Measurements from ENCODE around the gene AJUBA.

AJUBA gene

DNA sequence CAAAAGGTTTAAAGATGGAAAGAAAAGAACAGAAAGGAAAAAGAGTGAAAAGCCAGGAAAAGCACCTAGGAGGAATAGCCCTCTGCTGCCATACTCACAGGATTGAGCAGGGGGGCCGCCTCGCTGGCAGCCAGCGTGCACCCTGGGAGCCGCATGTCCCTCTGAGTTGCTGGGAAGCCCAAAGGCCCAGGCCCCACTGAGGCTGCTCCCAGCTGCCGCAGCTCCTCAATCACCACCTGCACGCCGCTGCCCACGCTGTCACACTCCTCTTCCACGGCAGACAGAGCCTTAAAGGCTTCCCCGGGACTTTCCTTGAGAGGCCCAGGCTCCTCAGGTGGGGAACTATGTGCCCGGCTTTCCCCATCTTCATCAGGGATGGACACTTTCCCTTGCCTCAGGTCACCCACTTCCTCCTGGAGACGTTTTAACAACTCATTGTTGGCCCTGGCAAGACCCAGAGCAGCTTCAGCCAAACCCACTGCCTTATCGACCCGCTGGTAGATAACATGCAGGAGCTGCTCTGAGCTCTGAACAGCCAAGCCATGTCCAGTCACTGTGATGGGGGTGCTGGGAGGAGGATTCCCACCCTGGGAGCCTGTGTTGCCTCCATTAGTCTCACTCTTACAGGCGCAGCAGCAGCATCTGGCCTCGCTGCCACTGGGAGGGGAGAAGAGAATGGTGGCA lies 16.1 kb upstream of the AJUBA start:
- Mint-ChIP-seq H3K27me3 (no peaks in the 10 kb centered on the region), H3K27ac (no peak overlapping the region), H3K4me1 (ENCODE audit: low read depth in 2 of 2) (no peaks in the 10 kb centered on the region), H3K9me3 (no peaks in the 10 kb centered on the region), H3K4me3 (no peak overlapping the region), H3K36me3 (ENCODE audit: insufficient read depth) (no peaks in the 10 kb centered on the region)
- ATAC-seq (replicated peaks) (no peak), DNase-seq (no peak)

DNA sequence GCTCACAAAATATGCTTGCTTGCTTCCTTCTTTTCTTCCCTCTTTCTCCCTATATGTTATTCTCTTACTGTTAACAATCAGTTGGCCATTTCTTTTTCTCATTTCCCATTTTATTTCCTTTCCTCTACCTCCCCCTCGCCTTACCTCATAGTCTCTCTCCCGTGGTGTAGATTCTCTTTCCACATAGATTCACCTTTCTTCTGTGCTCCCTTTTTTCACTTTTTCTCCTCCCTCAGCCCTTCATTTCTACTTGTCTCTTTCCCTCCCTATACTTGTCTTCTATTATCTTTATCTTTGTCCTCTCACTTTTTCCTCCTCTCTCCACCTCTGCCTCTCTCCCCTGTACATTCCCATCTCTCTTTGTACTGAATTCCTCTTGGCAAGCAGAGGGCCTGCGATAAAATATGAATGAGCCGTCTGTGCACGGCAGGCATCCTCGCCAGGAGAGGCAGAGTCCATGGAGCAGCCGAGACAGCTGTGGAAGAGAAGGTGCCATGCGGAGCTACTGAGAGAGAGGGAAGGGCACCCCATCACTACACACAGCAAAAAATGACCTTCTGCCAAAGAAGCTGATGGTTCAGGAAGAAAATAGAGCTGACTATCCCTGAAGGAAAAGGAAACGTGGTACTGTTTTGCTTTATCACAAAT lies 15.4 kb upstream of the AJUBA start:
- no peaks in the 10 kb centered on the region for H3K9me3 Mint-ChIP-seq
- no peak for ATAC-seq (replicated peaks)
- DNase-seq, result no peak
- H3K27me3 Mint-ChIP-seq, result no peaks in the 10 kb centered on the region
- H3K4me1 Mint-ChIP-seq (ENCODE audit: low read depth in 2 of 2), result no peaks in the 10 kb centered on the region
- H3K27ac Mint-ChIP-seq, result no peak overlapping the region
- no peak overlapping the region for H3K4me3 Mint-ChIP-seq
- H3K36me3 Mint-ChIP-seq (ENCODE audit: insufficient read depth), result no peaks in the 10 kb centered on the region

DNA sequence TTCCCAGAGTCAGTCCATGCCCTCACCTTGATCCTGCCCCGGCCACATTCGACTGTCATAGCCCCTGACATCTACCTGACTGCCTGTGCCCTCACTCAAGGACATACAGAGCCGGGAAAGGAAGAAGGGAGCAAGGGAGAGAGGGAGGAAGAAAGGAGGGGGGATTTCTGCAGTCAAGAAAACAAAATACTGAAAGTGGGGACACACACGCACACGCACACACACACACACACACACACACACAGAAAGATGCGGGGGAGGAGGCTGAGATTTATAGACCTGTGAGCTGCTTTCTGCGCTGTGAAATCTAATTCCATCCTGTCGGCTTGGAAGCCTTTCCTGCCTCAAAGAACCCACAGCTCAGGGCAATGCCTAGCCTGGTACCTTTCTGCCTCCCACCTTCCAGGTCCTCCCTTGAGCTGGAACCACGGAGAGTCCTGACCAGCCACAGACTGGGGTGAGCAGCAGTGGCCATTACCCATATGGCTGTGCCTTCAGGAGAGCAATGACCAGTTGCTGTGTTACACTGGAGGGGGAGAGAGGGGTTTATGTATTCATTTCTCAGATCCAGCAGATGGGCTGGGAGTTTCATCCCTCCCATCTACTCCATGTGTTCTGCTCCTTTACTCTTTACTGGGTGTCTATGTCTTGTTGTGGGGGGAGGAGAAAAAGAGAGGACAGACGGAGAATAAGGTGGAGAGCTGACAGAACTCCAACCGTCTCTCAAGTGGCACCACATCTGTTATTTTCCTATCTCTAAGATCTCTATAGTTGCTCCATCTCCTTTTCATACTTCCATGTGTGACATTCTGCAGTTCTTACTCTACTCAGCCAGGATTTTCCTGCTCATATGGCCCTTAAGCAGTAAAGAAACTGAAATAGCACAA lies 14.7 kb upstream of the AJUBA start:
- no peaks in the 10 kb centered on the region for H3K9me3 Mint-ChIP-seq
- no peak overlapping the region for H3K4me3 Mint-ChIP-seq
- no peak for ATAC-seq (replicated peaks)
- H3K36me3 Mint-ChIP-seq (ENCODE audit: insufficient read depth), result no peaks in the 10 kb centered on the region
- no peak for DNase-seq
- no peak overlapping the region for H3K27ac Mint-ChIP-seq
- no peaks in the 10 kb centered on the region for H3K27me3 Mint-ChIP-seq
- H3K4me1 Mint-ChIP-seq (ENCODE audit: low read depth in 2 of 2), result no peaks in the 10 kb centered on the region

DNA sequence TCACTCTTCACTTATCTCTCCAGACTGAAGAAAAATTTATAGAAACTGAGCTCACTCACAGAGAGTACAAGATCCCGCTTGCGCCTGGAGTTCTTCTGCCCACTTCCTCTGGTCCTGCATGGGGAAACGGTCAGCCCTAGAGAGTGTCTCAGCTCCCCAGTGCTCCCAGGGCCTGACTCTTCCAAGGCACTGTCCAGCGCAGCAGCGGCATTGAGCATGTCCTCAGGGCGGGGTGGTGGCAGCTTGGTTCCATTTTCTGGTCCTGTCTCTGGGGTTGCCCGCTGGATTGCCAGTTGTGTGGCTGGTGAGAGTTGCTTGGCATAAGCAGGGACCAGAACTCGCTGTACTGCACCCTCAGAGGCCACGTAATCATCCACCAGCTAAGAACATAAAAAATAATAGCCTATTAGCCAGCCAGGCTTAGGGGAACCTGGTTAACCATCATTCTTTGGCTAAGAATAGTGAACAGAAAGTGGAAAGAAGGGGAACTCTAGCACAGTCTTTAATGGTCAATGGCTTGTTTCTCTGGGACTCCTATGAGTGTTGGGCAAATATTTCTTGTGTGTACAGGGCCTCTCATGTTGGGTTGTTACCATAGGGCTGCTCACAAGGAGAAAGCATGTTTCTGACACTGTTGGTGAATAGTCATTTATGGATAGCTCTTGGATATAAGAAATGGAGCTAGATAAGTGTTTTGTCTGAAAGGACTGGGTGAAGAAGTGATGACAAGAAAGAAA lies 13.7 kb upstream of the AJUBA start:
- Mint-ChIP-seq H3K27ac (no peak overlapping the region), H3K9me3 (no peaks in the 10 kb centered on the region), H3K36me3 (ENCODE audit: insufficient read depth) (no peaks in the 10 kb centered on the region), H3K4me1 (ENCODE audit: low read depth in 2 of 2) (no peaks in the 10 kb centered on the region), H3K4me3 (no peak overlapping the region), H3K27me3 (no peaks in the 10 kb centered on the region)
- DNase-seq (no peak), ATAC-seq (replicated peaks) (no peak)

DNA sequence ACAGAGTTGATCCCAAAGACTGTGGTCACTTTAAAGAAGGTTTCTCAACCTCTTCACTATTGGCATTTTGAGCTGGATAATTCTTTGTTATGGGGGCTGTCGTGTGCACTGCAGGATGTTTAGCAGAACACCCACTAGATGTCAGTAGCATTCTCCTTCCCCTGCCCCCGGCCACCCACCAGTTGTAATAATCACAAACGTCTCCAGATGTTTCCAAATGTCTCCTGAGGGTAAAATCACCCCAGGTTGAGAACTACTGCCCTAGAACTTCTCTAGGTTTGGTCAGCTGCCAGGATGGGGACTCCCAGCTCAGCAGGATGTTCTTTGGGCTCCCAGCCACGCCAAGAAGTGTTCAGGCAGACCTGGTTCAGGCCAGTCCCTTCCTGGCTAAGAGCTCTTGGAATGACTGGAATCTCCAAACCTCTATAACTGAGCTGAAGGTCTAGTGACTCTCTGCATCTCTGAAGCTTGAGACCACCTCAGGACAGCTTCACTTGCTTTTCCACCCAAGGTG lies 12.5 kb upstream of the AJUBA start:
- ATAC-seq (replicated peaks), result peak; percentile 56

DNA sequence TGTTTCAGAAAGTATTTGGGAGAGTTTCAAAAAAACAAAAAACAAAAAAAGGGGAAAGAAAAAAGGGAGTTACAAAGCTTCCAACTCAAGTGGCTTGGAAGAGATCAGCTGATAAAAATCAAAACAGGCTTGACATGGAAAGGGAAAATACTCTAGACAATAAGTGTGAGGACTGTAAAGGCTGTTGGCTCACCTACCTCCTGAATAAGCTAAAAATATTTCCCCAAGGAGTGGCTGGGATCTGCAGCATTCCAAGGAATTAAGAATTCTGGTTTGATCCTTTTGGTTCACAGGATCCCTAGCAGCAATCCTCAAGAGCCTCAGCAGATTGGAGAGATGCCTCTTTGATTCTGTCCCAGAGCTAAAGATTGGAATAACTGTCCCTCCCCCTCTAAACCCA lies 11.2 kb upstream of the AJUBA start:
- H3K4me1 Mint-ChIP-seq (ENCODE audit: low read depth in 2 of 2), result no peaks in the 10 kb centered on the region
- ATAC-seq (replicated peaks), result no peak
- H3K36me3 Mint-ChIP-seq (ENCODE audit: insufficient read depth), result peaks cover 3% of the 10 kb centered on the region
- no peak overlapping the region for H3K27ac Mint-ChIP-seq
- no peaks in the 10 kb centered on the region for H3K27me3 Mint-ChIP-seq
- H3K4me3 Mint-ChIP-seq, result no peak overlapping the region
- no peak for DNase-seq
- H3K9me3 Mint-ChIP-seq, result no peaks in the 10 kb centered on the region

More for the DNA sequence above, 12.5 kb upstream of the AJUBA start:
- Mint-ChIP-seq H3K36me3 (ENCODE audit: insufficient read depth) (peaks cover 3% of the 10 kb centered on the region), H3K27ac (no peak overlapping the region), H3K4me1 (ENCODE audit: low read depth in 2 of 2) (no peaks in the 10 kb centered on the region), H3K4me3 (no peak overlapping the region), H3K27me3 (no peaks in the 10 kb centered on the region), H3K9me3 (no peaks in the 10 kb centered on the region)
- peak in 1 of 3 experiments; percentile 22 for DNase-seq

DNA sequence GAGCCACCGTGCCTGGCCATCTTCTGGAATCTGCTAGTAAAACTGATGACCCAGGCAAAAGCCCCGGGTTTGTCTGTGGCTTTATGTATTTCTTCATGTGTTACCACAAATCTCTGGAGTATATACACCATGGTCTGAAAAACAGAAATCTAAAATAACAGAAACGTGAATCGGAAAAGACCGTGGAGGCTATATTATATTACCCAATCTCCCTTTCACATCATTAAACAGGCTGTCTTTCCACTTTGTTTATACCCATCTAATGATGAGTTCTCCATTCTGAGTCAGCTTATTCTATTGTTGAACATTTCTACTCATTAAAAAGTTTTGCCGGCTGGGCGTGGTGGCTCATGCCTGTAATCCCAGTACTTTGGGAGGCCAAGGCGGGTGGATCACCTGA lies 9.5 kb upstream of the AJUBA start:
- H3K27ac Mint-ChIP-seq, result no peak overlapping the region
- peaks cover 6% of the 10 kb centered on the region for H3K36me3 Mint-ChIP-seq (ENCODE audit: insufficient read depth)
- DNase-seq (no peak), ATAC-seq (replicated peaks) (no peak)
- no peaks in the 10 kb centered on the region for H3K27me3 Mint-ChIP-seq
- no peak overlapping the region for H3K4me3 Mint-ChIP-seq
- no peaks in the 10 kb centered on the region for H3K9me3 Mint-ChIP-seq
- no peaks in the 10 kb centered on the region for H3K4me1 Mint-ChIP-seq (ENCODE audit: low read depth in 2 of 2)

DNA sequence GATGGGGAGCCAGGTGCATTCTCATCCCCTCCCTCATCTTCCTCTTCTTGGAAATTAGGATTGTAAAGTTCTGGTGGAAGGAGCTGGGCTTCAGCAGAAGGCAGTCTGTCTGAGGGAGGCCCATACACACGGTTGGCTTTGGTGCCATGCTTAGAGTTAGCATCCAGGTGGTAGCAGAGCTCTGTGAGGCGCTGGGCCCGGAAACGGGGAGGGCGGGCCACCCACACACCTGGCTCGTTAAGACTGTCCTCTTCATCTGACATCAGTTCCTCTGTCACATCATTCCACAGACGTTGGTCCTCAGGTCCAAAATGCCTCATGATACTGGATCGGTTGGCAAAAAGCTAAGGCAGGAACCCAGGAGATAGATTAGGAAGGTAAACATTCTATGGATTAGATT lies 4.9 kb upstream of the AJUBA start:
- Mint-ChIP-seq H3K27me3 (no peaks in the 10 kb centered on the region), H3K4me3 (no peak overlapping the region), H3K36me3 (ENCODE audit: insufficient read depth) (peaks cover 8% of the 10 kb centered on the region), H3K4me1 (ENCODE audit: low read depth in 2 of 2) (no peaks in the 10 kb centered on the region), H3K27ac (no peak overlapping the region), H3K9me3 (no peaks in the 10 kb centered on the region)
- ATAC-seq (replicated peaks) (no peak), DNase-seq (no peak)

DNA sequence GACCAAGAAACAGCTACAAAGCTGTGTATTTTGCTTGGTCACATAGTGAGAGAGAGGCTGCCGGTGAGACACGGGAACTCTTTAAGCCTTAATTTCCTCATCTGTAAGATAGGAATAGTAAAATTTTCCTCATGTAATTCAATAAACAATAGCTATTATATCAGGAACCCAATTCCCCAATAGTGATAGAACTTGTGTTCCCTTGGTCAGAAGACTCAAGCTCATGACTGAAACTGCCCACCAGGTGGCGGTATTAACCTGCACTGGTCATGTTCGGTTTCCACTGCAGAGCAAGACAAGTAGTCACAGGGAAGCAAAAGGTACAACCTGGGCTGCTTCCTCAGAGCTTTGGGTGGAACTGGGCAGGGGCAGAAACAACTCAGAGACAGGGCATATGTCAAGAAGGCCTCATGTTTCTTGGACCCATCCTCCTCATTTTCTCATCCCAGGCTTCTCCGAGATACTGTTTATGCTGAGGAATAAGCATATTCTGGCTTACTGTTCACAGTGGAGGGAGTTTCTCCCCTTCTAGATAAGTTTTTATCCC lies 4.2 kb upstream of the AJUBA start:
- no peak overlapping the region for H3K27ac Mint-ChIP-seq
- no peaks in the 10 kb centered on the region for H3K27me3 Mint-ChIP-seq
- no peaks in the 10 kb centered on the region for H3K9me3 Mint-ChIP-seq
- no peak overlapping the region for H3K4me3 Mint-ChIP-seq
- H3K36me3 Mint-ChIP-seq (ENCODE audit: insufficient read depth), result peaks cover 8% of the 10 kb centered on the region
- no peaks in the 10 kb centered on the region for H3K4me1 Mint-ChIP-seq (ENCODE audit: low read depth in 2 of 2)
- DNase-seq (peak; percentile 84 to 88 (median 87)), ATAC-seq (replicated peaks) (peak; percentile 72)

DNA sequence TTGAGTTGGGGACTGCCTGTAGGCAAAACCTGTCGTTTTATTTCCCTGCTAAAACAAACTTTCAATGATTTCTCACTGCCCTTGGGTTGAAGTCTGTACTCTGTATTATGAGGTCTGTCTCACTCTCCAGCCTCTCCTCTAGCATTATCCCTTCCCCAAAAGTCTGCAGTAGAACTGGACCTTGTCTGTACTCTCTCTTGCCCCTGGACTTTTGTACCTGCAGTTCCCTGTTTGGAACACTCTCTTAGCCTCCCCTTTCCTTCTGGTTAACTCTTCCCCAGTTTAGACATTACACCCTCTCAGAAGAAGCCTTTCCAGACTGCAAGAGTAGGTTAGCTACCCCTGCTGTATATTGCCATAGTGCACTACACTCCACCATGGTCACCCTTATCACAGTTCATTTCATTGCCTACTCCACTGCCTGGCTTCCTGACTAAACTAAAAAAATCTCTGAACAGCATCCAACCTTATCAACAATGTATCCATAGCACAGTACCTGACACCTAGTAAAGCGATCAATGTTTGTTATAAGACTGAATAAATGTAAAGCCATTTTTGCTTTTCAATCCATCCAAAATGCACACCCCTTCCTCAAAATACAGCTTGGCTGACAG lies 3.6 kb upstream of the AJUBA start:
- no peaks in the 10 kb centered on the region for H3K4me1 Mint-ChIP-seq (ENCODE audit: low read depth in 2 of 2)
- H3K36me3 Mint-ChIP-seq (ENCODE audit: insufficient read depth), result peaks cover 8% of the 10 kb centered on the region
- H3K9me3 Mint-ChIP-seq, result no peaks in the 10 kb centered on the region
- ATAC-seq (replicated peaks) (no peak), DNase-seq (no peak)
- H3K27ac Mint-ChIP-seq, result no peak overlapping the region
- H3K27me3 Mint-ChIP-seq, result no peaks in the 10 kb centered on the region
- no peak overlapping the region for H3K4me3 Mint-ChIP-seq

DNA sequence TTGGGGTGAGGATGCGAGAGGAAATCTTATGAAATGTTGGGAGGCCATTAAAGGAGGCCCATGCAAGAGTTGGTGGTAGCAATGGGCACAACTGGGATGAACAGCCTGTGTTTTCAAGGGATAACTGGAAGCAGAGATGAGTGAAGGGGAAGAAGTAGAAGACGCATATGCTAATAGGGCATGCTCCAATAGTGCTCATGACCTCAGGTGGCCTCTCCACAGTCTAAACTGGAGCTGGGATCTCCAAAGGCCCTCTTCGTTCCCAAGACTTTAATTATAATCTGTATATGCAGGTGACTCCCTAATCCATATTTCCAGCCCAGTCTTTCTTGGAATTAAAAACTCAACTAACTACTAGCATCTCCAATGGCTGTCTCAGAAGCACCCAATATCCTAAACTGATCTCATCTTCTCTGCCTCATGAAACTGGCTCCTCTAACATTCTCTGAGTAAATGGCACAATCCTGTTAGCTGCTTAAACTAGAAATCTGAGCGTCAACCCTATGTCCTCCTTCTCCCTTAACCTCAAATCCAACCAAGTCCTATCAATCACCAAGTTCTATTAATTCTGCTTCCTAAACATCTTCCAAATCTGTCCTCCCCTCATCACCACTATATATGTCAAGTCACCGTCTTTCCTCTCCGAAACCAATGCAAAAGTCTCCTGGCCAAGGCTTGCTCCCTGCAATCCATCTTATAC lies 2.8 kb upstream of the AJUBA start:
- H3K27ac Mint-ChIP-seq, result no peak overlapping the region
- H3K9me3 Mint-ChIP-seq, result no peaks in the 10 kb centered on the region
- peaks cover 5% of the 10 kb centered on the region for H3K36me3 Mint-ChIP-seq (ENCODE audit: insufficient read depth)
- ATAC-seq (replicated peaks), result no peak
- DNase-seq, result no peak
- H3K4me3 Mint-ChIP-seq, result no peak overlapping the region
- H3K4me1 Mint-ChIP-seq (ENCODE audit: low read depth in 2 of 2), result peaks cover under 1% of the 10 kb centered on the region in 2 donors
- H3K27me3 Mint-ChIP-seq, result peaks cover 0 to under 1% of the 10 kb centered on the region in 2 donors

DNA sequence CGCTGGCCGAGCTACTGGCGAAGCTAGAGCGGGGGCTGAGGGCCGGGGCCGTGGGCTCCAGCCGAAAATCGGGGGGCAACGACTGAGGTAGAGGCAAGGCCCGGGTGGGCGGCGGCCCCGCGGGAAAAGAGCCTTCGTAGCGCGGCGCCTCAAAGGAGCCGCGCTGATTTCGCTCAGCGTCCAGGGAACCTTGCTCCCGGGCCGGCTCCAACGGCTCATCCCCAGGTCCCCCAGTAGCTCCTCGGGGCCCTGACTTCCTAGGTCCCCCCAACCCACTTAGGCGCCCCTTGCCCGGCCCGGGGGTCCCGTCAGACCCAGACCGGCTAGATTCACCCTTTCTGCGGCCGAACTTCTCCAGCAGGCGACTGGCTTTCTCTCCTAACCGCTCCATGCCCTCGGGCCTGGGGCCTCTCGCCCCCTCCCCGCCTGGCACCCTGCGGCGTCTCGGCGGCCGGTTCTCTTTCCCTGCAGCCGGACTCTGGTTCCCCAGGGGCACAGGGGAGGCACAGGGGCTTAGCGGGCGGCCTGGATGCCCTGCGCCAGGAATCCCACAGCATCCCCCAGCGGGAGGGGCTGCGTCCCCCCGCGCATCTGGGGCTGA lies 375 bp downstream of the AJUBA start:
- Mint-ChIP-seq H3K36me3 (ENCODE audit: insufficient read depth) (peaks cover 2% of the 10 kb centered on the region), H3K9me3 (no peaks in the 10 kb centered on the region), H3K4me1 (ENCODE audit: low read depth in 2 of 2) (peaks cover 4% of the 10 kb centered on the region in 2 donors), H3K27me3 (peaks cover under 1 to 18% of the 10 kb centered on the region in 2 donors), H3K27ac (no peak overlapping the region), H3K4me3 (no peak overlapping the region)
- DNase-seq, result no peak
- no peak for ATAC-seq (replicated peaks)
